SJCRH30 (cell line): ENCODE data around the gene CDYL. TPM values are rescaled to one million over a fixed set of nuclear protein-coding genes. Genes with fewer than 3 reads are reported as not detected.

ENCODE experiments used
- total RNA-seq: library from RNA; depleted of rRNA; stranded (reverse); fragments of >200 nt; shearing (Covaris generic); gene quantifications from 2 replicates; pipeline ENCODE4 v1.2.3, GENCODE V29; 2014; rRNA removed

The CDYL gene
- total RNA-seq, 1 experiment from 2014 or later = 68.7 TPM

Other genes with a start within 250 kb of the CDYL start
- 24.7 and 30.6 TPM in 2 replicates for gene RPP40, start 227.6 kb downstream of the CDYL start, total RNA-seq